H9 (cell line): ENCODE data around the gene FAM217A. TPM values are rescaled to one million over a fixed set of nuclear protein-coding genes. Genes with fewer than 3 reads are reported as not detected.

Source experiments
- DNase-seq: peaks from one replicate; pipeline ENCODE4 v3.0.0-alpha.2; 2017
- H2AFZ ChIP-seq: one replicate; pipeline ENCODE4 v1.6.1; 2013; ENCODE audit warnings: mild to moderate bottlenecking, low read length, control low read depth, moderate library complexity
- H2AK5ac ChIP-seq: 2 replicates; pipeline ENCODE4 v1.6.1; 2013; ENCODE audit warnings: low read length, control low read depth, mixed read lengths; ENCODE audit not compliant: insufficient read length
- H2BK120ac ChIP-seq: one replicate; pipeline ENCODE4 v1.6.1; 2013; ENCODE audit warnings: low read depth, mild to moderate bottlenecking, low read length, control low read depth, inconsistent platforms; ENCODE audit not compliant: poor library complexity, severe bottlenecking
- H2BK12ac ChIP-seq: 2 replicates; pipeline ENCODE4 v1.6.1; 2013; ENCODE audit warnings: low read length, control low read depth, mixed read lengths, low read depth; ENCODE audit not compliant: insufficient read length
- H2BK15ac ChIP-seq: 2 replicates; pipeline ENCODE4 v1.6.1; 2013; ENCODE audit warnings: low read depth, low read length, control low read depth
- H2BK20ac ChIP-seq: one replicate; pipeline ENCODE4 v1.6.1; 2013; ENCODE audit warnings: low read depth, mild to moderate bottlenecking, low read length, control low read depth, inconsistent platforms; ENCODE audit not compliant: poor library complexity, severe bottlenecking
- H2BK5ac ChIP-seq: 2 replicates; pipeline ENCODE4 v1.6.1; 2013; ENCODE audit warnings: low read length, control low read depth, mixed read lengths; ENCODE audit not compliant: insufficient read length
- H3K14ac ChIP-seq: 2 replicates; pipeline ENCODE4 v1.6.1; 2013; ENCODE audit warnings: low read length, control low read depth; ENCODE audit not compliant: insufficient read depth
- H3K18ac ChIP-seq: 2 replicates; pipeline ENCODE4 v1.6.1; 2013; ENCODE audit warnings: low read depth, mild to moderate bottlenecking, mixed read lengths, low read length, control low read depth; ENCODE audit not compliant: insufficient read length
- H3K23ac ChIP-seq: 2 replicates; pipeline ENCODE4 v1.6.1; 2013; ENCODE audit warnings: low read length, control low read depth, mixed read lengths, low read depth; ENCODE audit not compliant: insufficient read length
- H3K23me2 ChIP-seq: 2 replicates; pipeline ENCODE4 v1.6.1; 2013; ENCODE audit warnings: low read depth, mild to moderate bottlenecking, mixed read lengths, low read length, control low read depth; ENCODE audit not compliant: insufficient read length, poor library complexity, severe bottlenecking
- H3K27ac ChIP-seq: 2 replicates; pipeline ENCODE4 v1.5.1; 2013; ENCODE audit warnings: low read length, control low read depth, mixed read lengths, low read depth; ENCODE audit not compliant: insufficient read length
- H3K27me3 ChIP-seq: 2 replicates; pipeline ENCODE4 v1.6.1; 2013; ENCODE audit warnings: low read length, control low read depth, inconsistent platforms; ENCODE audit not compliant: insufficient read depth
- H3K4ac ChIP-seq: 2 replicates; pipeline ENCODE4 v1.6.1; 2013; ENCODE audit warnings: low read depth, mild to moderate bottlenecking, control low read depth, inconsistent platforms, low read length, moderate library complexity
- H3K4me1 ChIP-seq: 2 replicates; pipeline ENCODE4 v1.6.1; 2013; ENCODE audit warnings: low read length, control low read depth, inconsistent platforms; ENCODE audit not compliant: insufficient read depth
- H3K4me2 ChIP-seq: 2 replicates; pipeline ENCODE4 v1.6.1; 2013; ENCODE audit warnings: low read length, control low read depth, mixed read lengths; ENCODE audit not compliant: insufficient read length, insufficient read depth
- H3K56ac ChIP-seq: 2 replicates; pipeline ENCODE4 v1.6.1; 2013; ENCODE audit warnings: low read depth, mild to moderate bottlenecking, mixed read lengths, low read length, control low read depth; ENCODE audit not compliant: insufficient read length
- H3K79me1 ChIP-seq: 2 replicates; pipeline ENCODE4 v1.6.1; 2013; ENCODE audit warnings: low read depth, mild to moderate bottlenecking, moderate library complexity, low read length, control low read depth, inconsistent platforms; ENCODE audit not compliant: insufficient read depth, poor library complexity, severe bottlenecking
- H3K79me2 ChIP-seq: 2 replicates; pipeline ENCODE4 v1.6.1; 2013; ENCODE audit warnings: low read length, control low read depth, inconsistent platforms; ENCODE audit not compliant: insufficient read depth
- H3K9ac ChIP-seq: 2 replicates; pipeline ENCODE4 v1.6.1; 2013; ENCODE audit warnings: low read length, control low read depth, mixed read lengths; ENCODE audit not compliant: insufficient read length; ENCODE audit errors: extremely low read depth
- H3K9me3 ChIP-seq: one replicate; pipeline ENCODE4 v1.6.1; 2013; ENCODE audit warnings: low read depth, low read length, inconsistent platforms; ENCODE audit not compliant: control insufficient read depth
- H3T11ph ChIP-seq: one replicate; pipeline ENCODE4 v1.6.1; 2013; ENCODE audit warnings: mild to moderate bottlenecking, low read length, control low read depth, inconsistent platforms
- H4K20me1 ChIP-seq: one replicate; pipeline ENCODE4 v1.6.1; 2013; ENCODE audit not compliant: control insufficient read depth, insufficient read length, insufficient read depth
- H4K5ac ChIP-seq: 2 replicates; pipeline ENCODE4 v1.6.1; 2013; ENCODE audit warnings: low read depth, mild to moderate bottlenecking, mixed read lengths, low read length, control low read depth; ENCODE audit not compliant: insufficient read length
- H4K8ac ChIP-seq: replicated peaks from 2 replicates; pipeline ENCODE4 v1.6.1; 2013; ENCODE audit warnings: low read length, control low read depth, mixed read lengths, low read depth; ENCODE audit not compliant: insufficient read length
- H4K91ac ChIP-seq: 2 replicates; pipeline ENCODE4 v1.6.1; 2013; ENCODE audit warnings: low read depth, mild to moderate bottlenecking, moderate library complexity, mixed read lengths, low read length, control low read depth; ENCODE audit not compliant: insufficient read length
- H3K27ac Mint-ChIP-seq, 3 experiments: 2 replicates in 2 of 3; 3 replicates in 1 of 3; pipeline ENCODE4 v1.8.0; 2020 to 2021; ENCODE audit warnings: mixed read lengths in 3 of 3, mild to moderate bottlenecking in 1 of 3, moderate library complexity in 1 of 3
- H3K27me3 Mint-ChIP-seq: 2 replicates; pipeline ENCODE4 v1.8.0; 2021; ENCODE audit warnings: low read depth, mild to moderate bottlenecking, moderate library complexity, mixed read lengths
- H3K36me3 Mint-ChIP-seq, 3 experiments: 2 replicates in 2 of 3; 3 replicates in 1 of 3; pipeline ENCODE4 v1.8.0; 2020 to 2021; ENCODE audit warnings: low read depth in 3 of 3, mixed read lengths in 3 of 3; ENCODE audit not compliant: insufficient read depth in 1 of 3
- H3K4me1 Mint-ChIP-seq, 2 experiments: 2 replicates each; pipeline ENCODE4 v1.8.0; 2020; ENCODE audit warnings: mixed read lengths in 2 of 2
- H3K4me3 Mint-ChIP-seq, 2 experiments: 2 replicates in 1 of 2; 3 replicates in 1 of 2; pipeline ENCODE4 v1.8.0; 2020 to 2021; ENCODE audit warnings: mild to moderate bottlenecking in 2 of 2, mixed read lengths in 2 of 2, moderate library complexity in 1 of 2
- H3K9me3 Mint-ChIP-seq, 2 experiments: 2 replicates in 1 of 2; 3 replicates in 1 of 2; pipeline ENCODE4 v1.8.0; 2020; ENCODE audit warnings: mild to moderate bottlenecking in 2 of 2, mixed read lengths in 2 of 2, moderate library complexity in 1 of 2
- WGBS: extraction: QIAGEN DNeasy Blood & Tissue Kit; methylation state at CpG from one replicate; pipeline ENCODE4 v1.1.7; 2013; ENCODE audit warnings: missing lambda C conversion rate, low lambda C conversion rate, mixed read lengths; ENCODE audit not compliant: insufficient read length; ENCODE audit errors: extremely low coverage; 5-methylcytosine and 5-hydroxymethylcytosine counted together
- total RNA-seq: library from RNA; stranded (reverse); gene quantifications from 2 replicates; pipeline ENCODE4 v1.2.1, GENCODE V29; 2021
- TF ChIP-seq, protein P1 (sequence below): fragments of 200-600 bp; sonication (generic); conservative IDR thresholded peaks from 3 replicates; pipeline ENCODE4 v1.8.0; 2021; ENCODE audit warnings: antibody characterized with exemption, mild to moderate bottlenecking

Gene FAM217A
- total RNA-seq, 1 experiment from 2014 or later, result not detected

DNA sequence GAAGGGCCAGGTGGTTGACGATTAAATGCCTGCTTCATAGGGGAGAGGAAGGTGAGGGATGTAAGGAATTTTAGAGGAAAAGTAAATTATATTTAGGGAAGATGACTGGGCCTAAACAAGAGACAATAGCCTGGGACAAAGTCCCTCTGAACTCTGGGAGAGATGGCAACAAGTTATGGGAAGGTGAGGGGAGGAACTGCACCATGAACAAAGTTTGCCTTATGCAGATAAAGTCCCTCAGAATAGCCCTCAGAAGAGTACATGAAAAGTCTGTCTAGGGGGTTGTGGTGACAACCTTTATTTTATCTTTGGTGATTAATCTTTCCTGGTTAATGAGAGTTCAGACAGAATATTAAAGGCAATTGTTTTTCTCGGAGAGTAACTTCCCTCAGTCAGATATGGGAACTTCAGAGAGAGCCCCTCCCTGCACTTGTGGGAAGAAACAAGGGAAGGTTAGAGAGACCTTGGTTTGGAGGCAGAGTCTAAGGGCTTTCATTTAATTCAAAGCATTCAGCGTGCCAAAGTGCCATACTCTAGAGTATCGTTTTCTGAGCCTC, 27.1 kb upstream of the FAM217A start:
- Histone ChIP-seq H2BK120ac (no peak overlapping the region), H3K23me2 (no peaks in the 10 kb centered on the region), H3K9ac (no peak overlapping the region), H4K5ac (no peak overlapping the region), H3K27ac (no peak overlapping the region), H2BK12ac (no peak overlapping the region), H2BK20ac (no peak overlapping the region), H3K79me1 (no peaks in the 10 kb centered on the region), H2BK15ac (no peak overlapping the region), H3T11ph (no peak overlapping the region), H2AFZ (no peak overlapping the region), H3K27me3 (no peaks in the 10 kb centered on the region), H3K14ac (no peak overlapping the region), H3K23ac (no peak overlapping the region), H3K56ac (no peak overlapping the region), H2AK5ac (no peak overlapping the region), H3K4ac (no peak overlapping the region), H3K79me2 (no peaks in the 10 kb centered on the region), H3K9me3 (no peaks in the 10 kb centered on the region), H3K4me1 (no peaks in the 10 kb centered on the region), H3K4me2 (no peak overlapping the region), H3K18ac (no peak overlapping the region), H4K91ac (no peak overlapping the region), H4K20me1 (no peaks in the 10 kb centered on the region), H4K8ac (no peak overlapping the region), H2BK5ac (no peak overlapping the region)
- no peak overlapping the region for H3K4me3 Mint-ChIP-seq
- no peaks in the 10 kb centered on the region for H3K36me3 Mint-ChIP-seq
- no peak overlapping the region for H3K27ac Mint-ChIP-seq
- no CpG with 5 or more reads among the region's 4 CpGs for WGBS
- no peaks in the 10 kb centered on the region for H3K27me3 Mint-ChIP-seq
- no peaks in the 10 kb centered on the region for H3K9me3 Mint-ChIP-seq
- H3K4me1 Mint-ChIP-seq, result peaks cover 5 to 6% of the 10 kb centered on the region in 2 experiments; a peak in 3 of 4 replicates
- no peak for DNase-seq
- TF ChIP-seq, protein P1, sequence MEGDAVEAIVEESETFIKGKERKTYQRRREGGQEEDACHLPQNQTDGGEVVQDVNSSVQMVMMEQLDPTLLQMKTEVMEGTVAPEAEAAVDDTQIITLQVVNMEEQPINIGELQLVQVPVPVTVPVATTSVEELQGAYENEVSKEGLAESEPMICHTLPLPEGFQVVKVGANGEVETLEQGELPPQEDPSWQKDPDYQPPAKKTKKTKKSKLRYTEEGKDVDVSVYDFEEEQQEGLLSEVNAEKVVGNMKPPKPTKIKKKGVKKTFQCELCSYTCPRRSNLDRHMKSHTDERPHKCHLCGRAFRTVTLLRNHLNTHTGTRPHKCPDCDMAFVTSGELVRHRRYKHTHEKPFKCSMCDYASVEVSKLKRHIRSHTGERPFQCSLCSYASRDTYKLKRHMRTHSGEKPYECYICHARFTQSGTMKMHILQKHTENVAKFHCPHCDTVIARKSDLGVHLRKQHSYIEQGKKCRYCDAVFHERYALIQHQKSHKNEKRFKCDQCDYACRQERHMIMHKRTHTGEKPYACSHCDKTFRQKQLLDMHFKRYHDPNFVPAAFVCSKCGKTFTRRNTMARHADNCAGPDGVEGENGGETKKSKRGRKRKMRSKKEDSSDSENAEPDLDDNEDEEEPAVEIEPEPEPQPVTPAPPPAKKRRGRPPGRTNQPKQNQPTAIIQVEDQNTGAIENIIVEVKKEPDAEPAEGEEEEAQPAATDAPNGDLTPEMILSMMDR, result no peak
